ENCODE measurements around the gene NAGA.

Gene NAGA

GRCh38 chr22:42026705-42027104 lies 43.9 kb downstream of the NAGA start:
- H3K27ac ChIP-seq (ENCODE audit: low read length): no peak overlapping the region
- H3K9me3 ChIP-seq (ENCODE audit: insufficient read depth, low read depth, low read length): no peaks in the 10 kb centered on the region
- no peak overlapping the region for H3K9ac ChIP-seq (ENCODE audit: low read depth, low read length)
- no peak overlapping the region for H3K4me3 ChIP-seq (ENCODE audit: low read length)
- H3K4me1 ChIP-seq (ENCODE audit: insufficient read depth, low read length): no peaks in the 10 kb centered on the region
- H3K27me3 ChIP-seq (ENCODE audit: insufficient read depth, low read length): no peaks in the 10 kb centered on the region
- H3K36me3 ChIP-seq (ENCODE audit: insufficient read depth, low read depth, low read length): no peaks in the 10 kb centered on the region

GRCh38 chr22:42025421-42025820 lies 45.2 kb downstream of the NAGA start:
- Histone ChIP-seq H3K9me3 (ENCODE audit: insufficient read depth, low read depth, low read length) (no peaks in the 10 kb centered on the region), H3K4me1 (ENCODE audit: insufficient read depth, low read length) (no peaks in the 10 kb centered on the region), H3K27me3 (ENCODE audit: insufficient read depth, low read length) (no peaks in the 10 kb centered on the region), H3K9ac (ENCODE audit: low read depth, low read length) (no peak overlapping the region), H3K4me3 (ENCODE audit: low read length) (no peak overlapping the region), H3K27ac (ENCODE audit: low read length) (no peak overlapping the region), H3K36me3 (ENCODE audit: insufficient read depth, low read depth, low read length) (no peaks in the 10 kb centered on the region)

- Histone ChIP-seq H3K4me3 (ENCODE audit: low read length) (no peak overlapping the region), H3K27ac (ENCODE audit: low read length) (no peak overlapping the region), H3K9ac (ENCODE audit: low read depth, low read length) (no peak overlapping the region), H3K36me3 (ENCODE audit: insufficient read depth, low read depth, low read length) (no peaks in the 10 kb centered on the region), H3K4me1 (ENCODE audit: insufficient read depth, low read length) (no peaks in the 10 kb centered on the region), H3K9me3 (ENCODE audit: insufficient read depth, low read depth, low read length) (no peaks in the 10 kb centered on the region), H3K27me3 (ENCODE audit: insufficient read depth, low read length) (0 out of 2 replicates have a peak, but pooled peaks cover 5% of the 10 kb centered on the region)
Observed at GRCh38 chr22:42022162-42022847, 48.3 kb downstream of the NAGA start.

GRCh38 chr22:42021571-42021970 lies 49.0 kb downstream of the NAGA start:
- H3K9ac ChIP-seq (ENCODE audit: low read depth, low read length): no peak overlapping the region

GRCh38 chr22:42018224-42018623 lies 52.4 kb downstream of the NAGA start:
- no peaks in the 10 kb centered on the region for H3K36me3 ChIP-seq (ENCODE audit: insufficient read depth, low read depth, low read length)
- H3K27me3 ChIP-seq (ENCODE audit: insufficient read depth, low read length): 0 out of 2 replicates have a peak, but pooled peaks cover 5% of the 10 kb centered on the region
- no peaks in the 10 kb centered on the region for H3K9me3 ChIP-seq (ENCODE audit: insufficient read depth, low read depth, low read length)
- no peaks in the 10 kb centered on the region for H3K4me1 ChIP-seq (ENCODE audit: insufficient read depth, low read length)
- H3K9ac ChIP-seq (ENCODE audit: low read depth, low read length): no peak overlapping the region
- no peak overlapping the region for H3K4me3 ChIP-seq (ENCODE audit: low read length)
- no peak overlapping the region for H3K27ac ChIP-seq (ENCODE audit: low read length)

More at GRCh38 chr22:42021571-42021970, 49.0 kb downstream of the NAGA start:
- Histone ChIP-seq H3K36me3 (ENCODE audit: insufficient read depth, low read depth, low read length) (no peaks in the 10 kb centered on the region), H3K9me3 (ENCODE audit: insufficient read depth, low read depth, low read length) (no peaks in the 10 kb centered on the region), H3K27ac (ENCODE audit: low read length) (no peak overlapping the region), H3K27me3 (ENCODE audit: insufficient read depth, low read length) (0 out of 2 replicates have a peak, but pooled peaks cover 5% of the 10 kb centered on the region), H3K4me1 (ENCODE audit: insufficient read depth, low read length) (no peaks in the 10 kb centered on the region), H3K4me3 (ENCODE audit: low read length) (no peak overlapping the region)

- Histone ChIP-seq H3K27ac (ENCODE audit: low read length) (no peak overlapping the region), H3K36me3 (ENCODE audit: insufficient read depth, low read depth, low read length) (no peaks in the 10 kb centered on the region), H3K9ac (ENCODE audit: low read depth, low read length) (no peak overlapping the region), H3K27me3 (ENCODE audit: insufficient read depth, low read length) (0 out of 2 replicates have a peak, but pooled peaks cover 5% of the 10 kb centered on the region), H3K4me1 (ENCODE audit: insufficient read depth, low read length) (no peaks in the 10 kb centered on the region), H3K9me3 (ENCODE audit: insufficient read depth, low read depth, low read length) (no peaks in the 10 kb centered on the region), H3K4me3 (ENCODE audit: low read length) (no peak overlapping the region)
Observed at GRCh38 chr22:42016111-42016510, 54.5 kb downstream of the NAGA start.

GRCh38 chr22:42013385-42013784 lies 57.2 kb downstream of the NAGA start:
- Histone ChIP-seq H3K9ac (ENCODE audit: low read depth, low read length) (no peak overlapping the region), H3K27ac (ENCODE audit: low read length) (no peak overlapping the region)

GRCh38 chr22:42010778-42011177 lies 59.8 kb downstream of the NAGA start:
- Histone ChIP-seq H3K9me3 (ENCODE audit: insufficient read depth, low read depth, low read length) (peaks cover 15% of the 10 kb centered on the region), H3K27ac (ENCODE audit: low read length) (no peak overlapping the region), H3K4me1 (ENCODE audit: insufficient read depth, low read length) (no peaks in the 10 kb centered on the region), H3K4me3 (ENCODE audit: low read length) (no peak overlapping the region), H3K9ac (ENCODE audit: low read depth, low read length) (no peak overlapping the region), H3K27me3 (ENCODE audit: insufficient read depth, low read length) (no peaks in the 10 kb centered on the region), H3K36me3 (ENCODE audit: insufficient read depth, low read depth, low read length) (no peaks in the 10 kb centered on the region)

More at GRCh38 chr22:42013385-42013784, 57.2 kb downstream of the NAGA start:
- Histone ChIP-seq H3K27me3 (ENCODE audit: insufficient read depth, low read length) (no peaks in the 10 kb centered on the region), H3K4me1 (ENCODE audit: insufficient read depth, low read length) (no peaks in the 10 kb centered on the region), H3K4me3 (ENCODE audit: low read length) (no peak overlapping the region), H3K36me3 (ENCODE audit: insufficient read depth, low read depth, low read length) (no peaks in the 10 kb centered on the region), H3K9me3 (ENCODE audit: insufficient read depth, low read depth, low read length) (peaks cover 15% of the 10 kb centered on the region)
